Keratinocyte (primary cell): ENCODE data around the gene HNF1B. TPM values are rescaled to one million over a fixed set of nuclear protein-coding genes. Genes with fewer than 3 reads are reported as not detected.
A peak's percentile ranks its signal among the peaks of the same experiment; 100 is the strongest.

ENCODE experiments used
- DNase-seq: peaks from one replicate; pipeline ENCODE4 v3.0.0-alpha.2; 2011; ENCODE audit warnings: low read depth, missing footprints, low spot score
- FAIRE-seq: peaks from 2 replicates; lab custom pipeline; 2011; peaks lifted over from hg19 to GRCh38; lab: Jason Lieb, UNC
- H2AFZ ChIP-seq: 2 replicates; pipeline ENCODE4 v1.6.0; 2012; ENCODE audit warnings: low read length, control low read depth, inconsistent platforms; ENCODE audit not compliant: control insufficient read depth
- H3K27ac ChIP-seq: 2 replicates; pipeline ENCODE4 v1.5.1; 2011; ENCODE audit warnings: low read length; ENCODE audit not compliant: control insufficient read depth, insufficient read depth
- H3K27me3 ChIP-seq: 3 replicates; pipeline ENCODE4 v1.6.0; 2011; ENCODE audit warnings: low read length; ENCODE audit not compliant: control insufficient read depth, insufficient read depth; ENCODE audit errors: extremely low read depth
- H3K36me3 ChIP-seq, 2 experiments: 2 replicates in 1 of 2; 3 replicates in 1 of 2; pipeline ENCODE4 v1.5.1; 2011; ENCODE audit warnings: low read length in 2 of 2, mild to moderate bottlenecking in 1 of 2; ENCODE audit not compliant: control insufficient read depth in 2 of 2, insufficient read depth in 2 of 2; ENCODE audit errors: extremely low read depth in 1 of 2
- H3K4me1 ChIP-seq: 3 replicates; pipeline ENCODE4 v1.5.1; 2011; ENCODE audit warnings: low read length; ENCODE audit not compliant: control insufficient read depth, insufficient read depth; ENCODE audit errors: extremely low read depth
- H3K4me2 ChIP-seq: 3 replicates; pipeline ENCODE4 v1.6.0; 2011; ENCODE audit warnings: low read depth, low read length; ENCODE audit not compliant: control insufficient read depth, insufficient read depth; ENCODE audit errors: extremely low read depth
- H3K4me3 ChIP-seq, 3 experiments: fragments of 200-600 bp in 1 of 3; sonication (generic) in 1 of 3; 2 replicates in 2 of 3; 3 replicates in 1 of 3; pipeline ENCODE4 v1.5.1; 2011 to 2016; ENCODE audit warnings: low read length in 3 of 3, mild to moderate bottlenecking in 3 of 3, control low read depth in 2 of 3, inconsistent platforms in 1 of 3, low read depth in 1 of 3, mixed read lengths in 1 of 3, mixed run types in 1 of 3, moderate library complexity in 1 of 3; ENCODE audit not compliant: control insufficient read depth in 2 of 3, insufficient read depth in 2 of 3; ENCODE audit errors: extremely low read depth in 1 of 3
- H3K79me2 ChIP-seq: 2 replicates; pipeline ENCODE4 v1.6.0; 2012; ENCODE audit warnings: low read length; ENCODE audit not compliant: control insufficient read depth, insufficient read depth
- H3K9ac ChIP-seq: 3 replicates; pipeline ENCODE4 v1.6.0; 2011; ENCODE audit warnings: low read length; ENCODE audit not compliant: control insufficient read depth, insufficient read depth; ENCODE audit errors: extremely low read depth
- H3K9me1 ChIP-seq: 3 replicates; pipeline ENCODE4 v1.6.0; 2011; ENCODE audit warnings: low read length; ENCODE audit not compliant: control insufficient read depth, insufficient read depth; ENCODE audit errors: extremely low read depth
- H3K9me3 ChIP-seq: 2 replicates; pipeline ENCODE4 v1.5.1; 2012; ENCODE audit warnings: low read depth, low read length; ENCODE audit not compliant: control insufficient read depth
- H4K20me1 ChIP-seq: 3 replicates; pipeline ENCODE4 v1.6.0; 2011; ENCODE audit warnings: low read length; ENCODE audit not compliant: control insufficient read depth, insufficient read depth; ENCODE audit errors: extremely low read depth
- EZH2 ChIP-seq: IDR thresholded peaks from one replicate; pipeline ENCODE4 v1.6.1; 2012; ENCODE audit warnings: inconsistent platforms, mild to moderate bottlenecking, low read length, moderate library complexity
- dilution Hi-C: fragments of 300-500 bp; cut with MboI; formaldehyde crosslinking; loops from one replicate; pipeline ENCODE4 v1.7.0; 2020; ENCODE audit warnings: low sequenced_read_pairs; ENCODE audit not compliant: extremely low pct_ligation_motif_present
- polyA plus RNA-seq, 5 experiments: library from polyadenylated mRNA; depleted of rRNA in 3 of 5; stranded (reverse) in 3 of 5; stranded (forward) in 1 of 5; unstranded in 1 of 5; fragments of >200 nt; gene quantifications; 1 replicate in 1 of 5; 2 replicates in 3 of 5; 3 replicates in 1 of 5; pipeline versions ENCODE4 v1.2.1 to v1.2.3, GENCODE V29; 2011 to 2012; ENCODE audit warnings: missing spikeins in 2 of 5, low read depth in 1 of 5, low replicate concordance in 1 of 5
- TF ChIP-seq, protein P1 (sequence below), 3 experiments: IDR thresholded peaks in 1 of 3; conservative IDR thresholded peaks in 1 of 3; optimal IDR thresholded peaks in 1 of 3; 2 replicates in 2 of 3; 3 replicates in 1 of 3; pipeline versions ENCODE3 to v1.5.1; 2011; ENCODE audit warnings: low read length in 3 of 3, mild to moderate bottlenecking in 3 of 3, moderate library complexity in 2 of 3, control low read depth in 1 of 3, inconsistent platforms in 1 of 3; ENCODE audit not compliant: insufficient read depth in 2 of 3; ENCODE audit errors: extremely low read depth in 1 of 3

The HNF1B gene
- polyA plus RNA-seq, 1 donor (not counting 4 experiments of a cell fraction or from before 2014, with no cell fraction given) = not detected

DNA sequence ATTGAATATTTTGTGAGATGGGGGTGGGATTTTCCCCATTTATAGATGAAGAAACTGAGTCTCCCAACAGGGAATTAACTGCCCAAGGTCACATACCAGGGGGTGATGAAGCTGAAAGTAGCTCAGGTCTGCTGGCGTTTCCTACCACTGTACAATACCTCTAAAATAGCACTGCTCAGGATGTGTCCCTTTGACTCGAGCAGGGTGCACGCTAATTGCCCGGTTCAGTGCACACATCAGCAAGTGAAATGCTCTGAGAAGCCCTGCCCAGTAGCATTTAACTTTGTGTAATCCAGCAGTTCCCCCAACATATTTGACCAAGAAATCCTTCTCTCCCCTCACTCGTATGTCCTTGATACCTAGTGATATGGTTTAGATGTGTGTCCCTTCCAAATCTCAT, 51.5 kb downstream of the HNF1B start:
- Histone ChIP-seq H3K9me3 (peaks cover 3% of the 10 kb centered on the region), H3K9ac (no peak overlapping the region), H3K27me3 (peaks cover 27% of the 10 kb centered on the region), H2AFZ (no peak overlapping the region), H3K9me1 (no peaks in the 10 kb centered on the region), H4K20me1 (no peaks in the 10 kb centered on the region), H3K4me1 (peaks cover 27% of the 10 kb centered on the region), H3K79me2 (no peaks in the 10 kb centered on the region), H3K4me3 (no peak overlapping the region), H3K27ac (no peak overlapping the region), H3K36me3 (no peaks in the 10 kb centered on the region), H3K4me2 (no peak overlapping the region)
- no peak for TF ChIP-seq EZH2
- TF ChIP-seq, protein P1, sequence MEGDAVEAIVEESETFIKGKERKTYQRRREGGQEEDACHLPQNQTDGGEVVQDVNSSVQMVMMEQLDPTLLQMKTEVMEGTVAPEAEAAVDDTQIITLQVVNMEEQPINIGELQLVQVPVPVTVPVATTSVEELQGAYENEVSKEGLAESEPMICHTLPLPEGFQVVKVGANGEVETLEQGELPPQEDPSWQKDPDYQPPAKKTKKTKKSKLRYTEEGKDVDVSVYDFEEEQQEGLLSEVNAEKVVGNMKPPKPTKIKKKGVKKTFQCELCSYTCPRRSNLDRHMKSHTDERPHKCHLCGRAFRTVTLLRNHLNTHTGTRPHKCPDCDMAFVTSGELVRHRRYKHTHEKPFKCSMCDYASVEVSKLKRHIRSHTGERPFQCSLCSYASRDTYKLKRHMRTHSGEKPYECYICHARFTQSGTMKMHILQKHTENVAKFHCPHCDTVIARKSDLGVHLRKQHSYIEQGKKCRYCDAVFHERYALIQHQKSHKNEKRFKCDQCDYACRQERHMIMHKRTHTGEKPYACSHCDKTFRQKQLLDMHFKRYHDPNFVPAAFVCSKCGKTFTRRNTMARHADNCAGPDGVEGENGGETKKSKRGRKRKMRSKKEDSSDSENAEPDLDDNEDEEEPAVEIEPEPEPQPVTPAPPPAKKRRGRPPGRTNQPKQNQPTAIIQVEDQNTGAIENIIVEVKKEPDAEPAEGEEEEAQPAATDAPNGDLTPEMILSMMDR (optimal IDR thresholded peaks at IDR 0.05 in 1 of 3, IDR thresholded peaks at IDR 0.05 in 1 of 3, conservative IDR thresholded peaks at IDR 0.05 in 1 of 3; ENCODE audit: extremely low read depth in 1 of 3, insufficient read depth in 2 of 3, low read length in 3 of 3) = no peak
- no peak for FAIRE-seq
- no peak for DNase-seq
- dilution Hi-C loops = no loop called here

DNA sequence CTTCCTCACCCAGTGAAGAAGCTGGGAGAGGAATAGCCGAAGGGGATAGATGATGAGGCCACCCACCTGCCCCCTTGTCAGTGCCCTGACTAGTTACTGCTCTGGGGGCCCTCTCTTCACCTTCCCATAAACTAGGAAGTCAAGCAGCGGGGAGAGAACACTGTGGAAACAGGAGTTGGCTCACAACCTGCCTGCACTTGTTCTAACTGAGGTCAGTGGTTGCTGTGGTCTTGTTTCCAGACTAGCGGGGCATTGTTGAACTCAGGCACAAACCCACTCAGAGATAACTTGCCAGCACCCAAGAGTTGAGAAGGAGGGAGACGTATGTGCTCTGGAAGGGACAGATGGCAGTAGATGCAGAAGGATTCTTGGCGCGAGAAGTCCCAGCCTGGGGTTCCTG, 53.1 kb downstream of the HNF1B start:
- Histone ChIP-seq H4K20me1 (no peaks in the 10 kb centered on the region), H3K4me1 (peaks cover 15% of the 10 kb centered on the region), H3K9ac (no peak overlapping the region), H3K36me3 (no peaks in the 10 kb centered on the region), H2AFZ (no peak overlapping the region), H3K9me1 (no peaks in the 10 kb centered on the region), H3K79me2 (no peaks in the 10 kb centered on the region), H3K9me3 (peaks cover 3% of the 10 kb centered on the region), H3K4me3 (no peak overlapping the region), H3K27me3 (peaks cover 41% of the 10 kb centered on the region), H3K27ac (no peak overlapping the region), H3K4me2 (peak overlapping the region; percentile 55)
- dilution Hi-C loops = no loop called here
- FAIRE-seq (no peak), DNase-seq (no peak)
- TF ChIP-seq, protein P1 (optimal IDR thresholded peaks at IDR 0.05 in 1 of 3, IDR thresholded peaks at IDR 0.05 in 1 of 3, conservative IDR thresholded peaks at IDR 0.05 in 1 of 3; ENCODE audit: extremely low read depth in 1 of 3, insufficient read depth in 2 of 3, low read length in 3 of 3) = no peak
- TF ChIP-seq EZH2 = no peak
